ENCODE results near the gene RUNDC3A.

RUNDC3A gene

GRCh38 chr17:44308320-44308818, at the start of gene RUNDC3A:
Gene RUNDC3A (plus strand): TSS chr17:44308601. CDS start chr17:44308833, 232 bp downstream.
- in situ Hi-C loops (cut with MboI; ENCODE audit: low pct_unique_long_range_greater_than_20kb, low sequenced_read_pairs), result no loop called here
- peak; percentile 58 for DNase-seq

- in situ Hi-C loops (cut with MboI; ENCODE audit: low pct_unique_long_range_greater_than_20kb, low sequenced_read_pairs), result no loop called here
These were observed 49.5 kb upstream of the RUNDC3A start for GRCh38 chr17:44258811-44259351.

GRCh38 chr17:44260296-44260695, 48.1 kb upstream of the RUNDC3A start:
- in situ Hi-C loops (cut with MboI; ENCODE audit: low pct_unique_long_range_greater_than_20kb, low sequenced_read_pairs), result no loop called here
- no peak for DNase-seq

More at GRCh38 chr17:44258811-44259351, 49.5 kb upstream of the RUNDC3A start:
- DNase-seq, result no peak

- in situ Hi-C loops (cut with MboI; ENCODE audit: low pct_unique_long_range_greater_than_20kb, low sequenced_read_pairs), result no loop called here
- DNase-seq, result no peak
These were observed 45.7 kb upstream of the RUNDC3A start for GRCh38 chr17:44262654-44263225.

GRCh38 chr17:44263345-44263902, 45.0 kb upstream of the RUNDC3A start:
- in situ Hi-C loops (cut with MboI; ENCODE audit: low pct_unique_long_range_greater_than_20kb, low sequenced_read_pairs), result no loop called here
- DNase-seq, result no peak

GRCh38 chr17:44266402-44267164, 41.8 kb upstream of the RUNDC3A start:
- no peak for DNase-seq
- in situ Hi-C loops (cut with MboI; ENCODE audit: low pct_unique_long_range_greater_than_20kb, low sequenced_read_pairs), result no loop called here

- in situ Hi-C loops (cut with MboI; ENCODE audit: low pct_unique_long_range_greater_than_20kb, low sequenced_read_pairs), result no loop called here
- DNase-seq, result no peak
These were observed 41.3 kb upstream of the RUNDC3A start for GRCh38 chr17:44267165-44267455.

GRCh38 chr17:44267818-44268490, 40.4 kb upstream of the RUNDC3A start, which contains the start of gene SLC4A1:
Gene SLC4A1 (minus strand): TSS chr17:44268135. CDS start chr17:44262866, 5,269 bp downstream.
- in situ Hi-C loops (cut with MboI; ENCODE audit: low pct_unique_long_range_greater_than_20kb, low sequenced_read_pairs), result no loop called here
- no peak for DNase-seq

- in situ Hi-C loops (cut with MboI; ENCODE audit: low pct_unique_long_range_greater_than_20kb, low sequenced_read_pairs), result no loop called here
- no peak for DNase-seq
These were observed 39.5 kb upstream of the RUNDC3A start for GRCh38 chr17:44268709-44269534.

- in situ Hi-C loops (cut with MboI; ENCODE audit: low pct_unique_long_range_greater_than_20kb, low sequenced_read_pairs), result no loop called here
- no peak for DNase-seq
These were observed 38.7 kb upstream of the RUNDC3A start for GRCh38 chr17:44269535-44270240.

- no peak for DNase-seq
- in situ Hi-C loops (cut with MboI; ENCODE audit: low pct_unique_long_range_greater_than_20kb, low sequenced_read_pairs), result no loop called here
These were observed 36.0 kb upstream of the RUNDC3A start for GRCh38 chr17:44272321-44272951.

- no peak for DNase-seq
- in situ Hi-C loops (cut with MboI; ENCODE audit: low pct_unique_long_range_greater_than_20kb, low sequenced_read_pairs), result no loop called here
These were observed 35.4 kb upstream of the RUNDC3A start for GRCh38 chr17:44272954-44273353.

- DNase-seq, result no peak
- in situ Hi-C loops (cut with MboI; ENCODE audit: low pct_unique_long_range_greater_than_20kb, low sequenced_read_pairs), result no loop called here
These were observed 34.8 kb upstream of the RUNDC3A start for GRCh38 chr17:44273607-44274006.

- no peak for DNase-seq
- in situ Hi-C loops (cut with MboI; ENCODE audit: low pct_unique_long_range_greater_than_20kb, low sequenced_read_pairs), result no loop called here
These were observed 30.4 kb upstream of the RUNDC3A start for GRCh38 chr17:44277976-44278375.

GRCh38 chr17:44279346-44279665, 29.1 kb upstream of the RUNDC3A start:
- no peak for DNase-seq
- in situ Hi-C loops (cut with MboI; ENCODE audit: low pct_unique_long_range_greater_than_20kb, low sequenced_read_pairs), result no loop called here

- in situ Hi-C loops (cut with MboI; ENCODE audit: low pct_unique_long_range_greater_than_20kb, low sequenced_read_pairs), result no loop called here
- DNase-seq, result peak; percentile 82
These were observed 28.6 kb upstream of the RUNDC3A start for GRCh38 chr17:44279666-44280391.

GRCh38 chr17:44280392-44280937, 27.9 kb upstream of the RUNDC3A start:
- in situ Hi-C loops (cut with MboI; ENCODE audit: low pct_unique_long_range_greater_than_20kb, low sequenced_read_pairs), result no loop called here
- DNase-seq, result no peak
